Measurements from ENCODE around the gene PHF21B. TPM values are rescaled to one million over a fixed set of nuclear protein-coding genes. Genes with fewer than 3 reads are reported as not detected.

PHF21B gene
- total and polyA plus RNA-seq, 2 of the 8 experiments (the other 6 are each of a cell fraction or from before 2014, with no cell fraction given), result 19.3 to 68.1 TPM

- Histone ChIP-seq H4K91ac (replicated peaks; ENCODE audit: insufficient read length, low read length) (no peak overlapping the region), H3K9me3 (ENCODE audit: insufficient read depth in 2 of 2, low read depth in 1 of 2, low read length in 1 of 2) (no peaks in the 10 kb centered on the region; a peak in 1 of 4 replicates), H3K79me1 (ENCODE audit: low read depth, low read length) (no peaks in the 10 kb centered on the region), H3K18ac (ENCODE audit: extremely low read depth, low read length) (no peak overlapping the region), H3K27me3 (replicated peaks in 1 of 4; ENCODE audit: control insufficient read depth in 3 of 4, extremely low read depth in 1 of 4, insufficient read depth in 3 of 4, low read length in 3 of 4) (no peaks in the 10 kb centered on the region; a peak in 1 of 7 replicates), H2BK120ac (replicated peaks; ENCODE audit: low read depth, low read length) (no peak overlapping the region), H4K20me1 (replicated peaks in 1 of 2; ENCODE audit: control insufficient read depth in 1 of 2, insufficient read depth in 2 of 2, low read length in 2 of 2) (peaks cover 0 to 12% of the 10 kb centered on the region in 2 experiments), H2AK5ac (ENCODE audit: low read depth, low read length) (no peak overlapping the region), H3K56ac (replicated peaks; ENCODE audit: insufficient read length, low read depth, low read length) (no peak overlapping the region), H3K4me3 (ENCODE audit: extremely low read depth in 1 of 4, insufficient read depth in 2 of 4, low read depth in 3 of 4, low read length in 4 of 4) (no peak overlapping the region), H3K23ac (ENCODE audit: insufficient read length) (no peak overlapping the region), H3K23me2 (ENCODE audit: low read depth, low read length) (peaks cover 8% of the 10 kb centered on the region; the same call in 1 of the 2 replicates), H3K36me3 (ENCODE audit: control insufficient read depth in 2 of 4, insufficient read depth in 4 of 4, low read length in 3 of 4) (peaks cover 10 to 29% (median 22%) of the 10 kb centered on the region in 4 experiments; a peak in 7 of 8 replicates), H2BK15ac (ENCODE audit: low read length) (no peak overlapping the region), H2BK5ac (ENCODE audit: low read depth, low read length) (peak overlapping the region; percentile 44; the same call in 1 of the 2 replicates), H2AFZ (ENCODE audit: low read length) (no peak overlapping the region), H4K8ac (ENCODE audit: extremely low read depth, insufficient read depth, low read length) (peak overlapping the region; percentile 76; the same call in 1 of the 2 replicates), H3K27ac (ENCODE audit: low read depth, low read length) (no peak overlapping the region), H2BK20ac (ENCODE audit: low read length) (no peak overlapping the region), H3K14ac (ENCODE audit: insufficient read length) (no peak overlapping the region), H3K9ac (replicated peaks in 1 of 4; ENCODE audit: extremely low read depth in 1 of 4, low read depth in 3 of 4, low read length in 3 of 4) (no peak overlapping the region), H4K5ac (ENCODE audit: insufficient read length, low read depth, low read length) (no peak overlapping the region), H2BK12ac (ENCODE audit: low read depth, low read length) (no peak overlapping the region), H3K4me2 (ENCODE audit: insufficient read depth in 1 of 2, low read depth in 2 of 2, low read length in 2 of 2) (peak overlapping the region in 1 of 2 experiments; percentile 17; a peak in 1 of 4 replicates), H3K4me1 (replicated peaks in 1 of 4; ENCODE audit: control insufficient read depth in 3 of 4, insufficient read depth in 4 of 4, low read length in 3 of 4) (peaks cover 0 to 13% (median 9%) of the 10 kb centered on the region in 4 experiments; a peak in 5 of 7 replicates), H3K4ac (replicated peaks; ENCODE audit: insufficient read length, low read depth, low read length) (peak overlapping the region; percentile 72), H3K79me2 (ENCODE audit: control insufficient read depth in 1 of 2, insufficient read depth in 2 of 2, low read length in 2 of 2) (no peaks in the 10 kb centered on the region)
- ChIA-PET POLR2A (ENCODE audit: partially characterized antibody) (interaction anchor here (1.2 kb wide), 1 partner anchor 9 kb away, joined by 3 read pairs; no protein-coding TSS in a partner anchor), CTCF (ENCODE audit: partially characterized antibody) (interaction anchor here (0.5 to 1.3 kb wide), 2 partner anchors 95 to 196 kb away, joined by 4 read pairs; no protein-coding TSS in a partner anchor)
- no peak for FAIRE-seq
- DNase-seq (ENCODE audit: low read depth in 1 of 2, low spot score in 2 of 2), result no peak
- 89% methylated on average over 13 of the region's 16 CpGs; no CpG with 5 or more reads in 1 of the 2 experiments for WGBS, 2 experiments (ENCODE audit: extremely low coverage in 1 of 2, insufficient coverage in 1 of 2, insufficient read length in 1 of 2, insufficient replicate concordance in 2 of 2, low coverage in 1 of 2, low lambda C conversion rate in 2 of 2, missing lambda C conversion rate in 1 of 2)
- TF ChIP-seq EGR1 (IDR thresholded peaks at IDR 0.05; ENCODE audit: borderline replicate concordance, low read depth, low read length) (no peak), ASH2L (IDR thresholded peaks at IDR 0.05; ENCODE audit: low read length) (no peak), GTF2F1 (IDR thresholded peaks at IDR 0.05; ENCODE audit: borderline replicate concordance, low read depth, low read length) (no peak), SP4 (IDR thresholded peaks at IDR 0.05; ENCODE audit: low read length) (no peak), JUN (IDR thresholded peaks at IDR 0.05; ENCODE audit: low read depth, low read length) (no peak), RXRA (IDR thresholded peaks at IDR 0.05; ENCODE audit: insufficient read depth, low read depth, low read length) (no peak), USF2 (IDR thresholded peaks at IDR 0.05; ENCODE audit: low read length) (no peak), RBBP5 (IDR thresholded peaks at IDR 0.05; ENCODE audit: borderline replicate concordance, low read depth, low read length) (no peak)
- TF ChIP-seq, protein P1, sequence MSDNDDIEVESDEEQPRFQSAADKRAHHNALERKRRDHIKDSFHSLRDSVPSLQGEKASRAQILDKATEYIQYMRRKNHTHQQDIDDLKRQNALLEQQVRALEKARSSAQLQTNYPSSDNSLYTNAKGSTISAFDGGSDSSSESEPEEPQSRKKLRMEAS (IDR thresholded peaks at IDR 0.05), result no peak
- TF ChIP-seq, protein P2, sequence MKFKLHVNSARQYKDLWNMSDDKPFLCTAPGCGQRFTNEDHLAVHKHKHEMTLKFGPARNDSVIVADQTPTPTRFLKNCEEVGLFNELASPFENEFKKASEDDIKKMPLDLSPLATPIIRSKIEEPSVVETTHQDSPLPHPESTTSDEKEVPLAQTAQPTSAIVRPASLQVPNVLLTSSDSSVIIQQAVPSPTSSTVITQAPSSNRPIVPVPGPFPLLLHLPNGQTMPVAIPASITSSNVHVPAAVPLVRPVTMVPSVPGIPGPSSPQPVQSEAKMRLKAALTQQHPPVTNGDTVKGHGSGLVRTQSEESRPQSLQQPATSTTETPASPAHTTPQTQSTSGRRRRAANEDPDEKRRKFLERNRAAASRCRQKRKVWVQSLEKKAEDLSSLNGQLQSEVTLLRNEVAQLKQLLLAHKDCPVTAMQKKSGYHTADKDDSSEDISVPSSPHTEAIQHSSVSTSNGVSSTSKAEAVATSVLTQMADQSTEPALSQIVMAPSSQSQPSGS (IDR thresholded peaks at IDR 0.05; ENCODE audit: low read length), result no peak
Measured at GRCh38 chr22:44887941-44888366, 121.9 kb downstream of the PHF21B start.

All from H1 (cell line).